ENCODE results near the gene FAM72D. TPM values are rescaled to one million over a fixed set of nuclear protein-coding genes. Genes with fewer than 3 reads are reported as not detected.
"Not testable (repeated sequence)": the region's sequence is repeated elsewhere in the genome, so short reads cannot be mapped to it uniquely, and the experiment has no call there.

Gene FAM72D
- total RNA-seq, result 1 to 10 TPM in 1 of 4 donors, under 1 TPM in 3; 0.11 to 2.7 (median 0.56) TPM

- peak within 1 kb of the TSS; percentile 23 to 63 (median 42) for H3K4me3 ChIP-seq
- H3K27me3 ChIP-seq; H3K36me3 ChIP-seq; intact Hi-C loops (cut with DNase I); DNase-seq; H3K9me3 ChIP-seq; H3K4me1 ChIP-seq: not testable (repeated sequence)
- peak within 1 kb of the TSS; percentile 67 to 83 (median 73) for H3K27ac ChIP-seq
- WGBS, 2 donors, result no CpG with 5 or more reads among the region's 47 CpGs
These were observed at the start of gene FAM72D, which contains the start of gene SRGAP2B for GRCh38 chr1:145095284-145096057. TSS of gene FAM72D (plus strand) at chr1:145095974. CDS start at chr1:145096848, 874 bp downstream. TSS of gene SRGAP2B (minus strand) at chr1:145095328. CDS start at chr1:145092901, 2,427 bp downstream.

- intact Hi-C loops (cut with DNase I); H3K27me3 ChIP-seq; H3K4me1 ChIP-seq; H3K27ac ChIP-seq; H3K9me3 ChIP-seq; DNase-seq; H3K4me3 ChIP-seq; H3K36me3 ChIP-seq: not testable (repeated sequence)
- no CpG with 5 or more reads among the region's 1 CpG for WGBS, 2 donors
These were observed 48.2 kb upstream of the FAM72D start for GRCh38 chr1:145047553-145047952.

GRCh38 chr1:145048181-145048856 lies 47.5 kb upstream of the FAM72D start:
- DNase-seq; H3K9me3 ChIP-seq; H3K4me1 ChIP-seq; H3K27ac ChIP-seq; intact Hi-C loops (cut with DNase I); H3K36me3 ChIP-seq; H3K27me3 ChIP-seq; H3K4me3 ChIP-seq: not testable (repeated sequence)
- no CpG with 5 or more reads among the region's 6 CpGs for WGBS, 2 donors

- H3K36me3 ChIP-seq; H3K9me3 ChIP-seq; H3K27ac ChIP-seq; intact Hi-C loops (cut with DNase I); H3K27me3 ChIP-seq; DNase-seq; H3K4me3 ChIP-seq; H3K4me1 ChIP-seq: not testable (repeated sequence)
- WGBS, 2 donors, result no CpG with 5 or more reads among the region's 10 CpGs
These were observed 43.6 kb upstream of the FAM72D start for GRCh38 chr1:145052019-145052776.

- H3K27ac ChIP-seq; H3K27me3 ChIP-seq; DNase-seq; intact Hi-C loops (cut with DNase I); H3K4me3 ChIP-seq; H3K36me3 ChIP-seq; H3K9me3 ChIP-seq; H3K4me1 ChIP-seq: not testable (repeated sequence)
- WGBS, 2 donors, result no CpG with 5 or more reads among the region's 4 CpGs
These were observed 42.3 kb upstream of the FAM72D start for GRCh38 chr1:145053428-145053827.

- H3K36me3 ChIP-seq; intact Hi-C loops (cut with DNase I); DNase-seq; H3K9me3 ChIP-seq; H3K4me3 ChIP-seq; H3K27ac ChIP-seq; H3K4me1 ChIP-seq; H3K27me3 ChIP-seq: not testable (repeated sequence)
- no CpG with 5 or more reads among the region's 4 CpGs for WGBS, 2 donors
These were observed 40.5 kb upstream of the FAM72D start for GRCh38 chr1:145055217-145055760.

GRCh38 chr1:145058184-145058583 lies 37.6 kb upstream of the FAM72D start:
- intact Hi-C loops (cut with DNase I); H3K27ac ChIP-seq: not testable (repeated sequence)
- no CpG with 5 or more reads among the region's 3 CpGs for WGBS, 2 donors

GRCh38 chr1:145063285-145063684 lies 32.5 kb upstream of the FAM72D start:
- H3K4me3 ChIP-seq; H3K27me3 ChIP-seq; intact Hi-C loops (cut with DNase I); H3K9me3 ChIP-seq; H3K4me1 ChIP-seq; DNase-seq; H3K27ac ChIP-seq; H3K36me3 ChIP-seq: not testable (repeated sequence)
- 88% methylated on average over 1 of the region's 2 CpGs; no CpG with 5 or more reads in 1 of the 2 donors for WGBS, 2 donors

More at GRCh38 chr1:145058184-145058583, 37.6 kb upstream of the FAM72D start:
- not testable (repeated sequence) for H3K36me3 ChIP-seq, H3K9me3 ChIP-seq, H3K4me1 ChIP-seq, H3K4me3 ChIP-seq, H3K27me3 ChIP-seq, DNase-seq

- H3K4me3 ChIP-seq; H3K36me3 ChIP-seq; H3K27ac ChIP-seq; H3K4me1 ChIP-seq; H3K27me3 ChIP-seq; H3K9me3 ChIP-seq; DNase-seq; intact Hi-C loops (cut with DNase I): not testable (repeated sequence)
- WGBS, 2 donors, result no CpG with 5 or more reads among the region's 2 CpGs
These were observed 31.7 kb upstream of the FAM72D start for GRCh38 chr1:145063941-145064648.

- H3K4me3 ChIP-seq; H3K36me3 ChIP-seq; DNase-seq; H3K9me3 ChIP-seq; H3K27ac ChIP-seq; H3K4me1 ChIP-seq; H3K27me3 ChIP-seq; intact Hi-C loops (cut with DNase I): not testable (repeated sequence)
- WGBS, 2 donors, result no CpG with 5 or more reads among the region's 5 CpGs
These were observed 30.5 kb upstream of the FAM72D start for GRCh38 chr1:145065194-145065826.

GRCh38 chr1:145066486-145066885 lies 29.3 kb upstream of the FAM72D start:
- intact Hi-C loops (cut with DNase I); H3K9me3 ChIP-seq; H3K36me3 ChIP-seq; H3K27ac ChIP-seq; DNase-seq; H3K4me3 ChIP-seq; H3K4me1 ChIP-seq; H3K27me3 ChIP-seq: not testable (repeated sequence)
- WGBS, 2 donors, result no CpG with 5 or more reads among the region's 10 CpGs

- H3K4me1 ChIP-seq; intact Hi-C loops (cut with DNase I); H3K9me3 ChIP-seq; H3K27ac ChIP-seq; H3K36me3 ChIP-seq; H3K4me3 ChIP-seq; H3K27me3 ChIP-seq; DNase-seq: not testable (repeated sequence)
- no CpG with 5 or more reads among the region's 6 CpGs for WGBS, 2 donors
These were observed 24.2 kb upstream of the FAM72D start for GRCh38 chr1:145071569-145071968.
